H1 (cell line): ENCODE results near the gene MYH16. TPM values are rescaled to one million over a fixed set of nuclear protein-coding genes. Genes with fewer than 3 reads are reported as not detected.

ENCODE experiments used
- EGR1 ChIP-seq: IDR thresholded peaks from 2 replicates; pipeline ENCODE4 v1.6.1; 2011; ENCODE audit warnings: low read depth, low read length, borderline replicate concordance
- RAD21 ChIP-seq, 2 experiments: IDR thresholded peaks in 1 of 2; conservative IDR thresholded peaks in 1 of 2; 2 replicates each; pipeline ENCODE4 v1.6.1; 2011; ENCODE audit warnings: low read depth in 2 of 2, low read length in 2 of 2, improper control_type of control experiment in 1 of 2, inconsistent platforms in 1 of 2, mild to moderate bottlenecking in 1 of 2, moderate library complexity in 1 of 2
- polyA plus RNA-seq, 7 experiments: library from polyadenylated mRNA; depleted of rRNA in 3 of 7; stranded (reverse) in 5 of 7; unstranded in 2 of 7; fragments of >200 nt in 5 of 7; fragments of 200-250 nt in 2 of 7; gene quantifications; 1 replicate in 5 of 7; 2 replicates in 1 of 7; 4 replicates in 1 of 7; pipeline versions ENCODE4 v1.2.1 to v1.2.3, GENCODE V29; 2011 to 2013; ENCODE audit warnings: missing spikeins in 2 of 7, mixed read lengths in 2 of 7
- total RNA-seq: library from RNA; stranded (reverse); fragmentation: NEBNext Ultra II Directional; extraction: Animal tissue kit (Norgen Biotek cat#: 25700); gene quantifications from 2 replicates; pipeline ENCODE4 v1.2.1, GENCODE V29; 2021
- TF ChIP-seq, protein P1 (sequence below): fragments of 300-600 bp; sonication (generic); IDR thresholded peaks from 2 replicates; pipeline ENCODE4 v1.7.1; 2012; ENCODE audit warnings: low read length, moderate library complexity, mild to moderate bottlenecking, inconsistent platforms; ENCODE audit not compliant: insufficient replicate concordance

MYH16 gene
- total and polyA plus RNA-seq, 2 of the 8 experiments (the other 6 are each of a cell fraction or from before 2014, with no cell fraction given) = not detected

- TF ChIP-seq, protein P1, sequence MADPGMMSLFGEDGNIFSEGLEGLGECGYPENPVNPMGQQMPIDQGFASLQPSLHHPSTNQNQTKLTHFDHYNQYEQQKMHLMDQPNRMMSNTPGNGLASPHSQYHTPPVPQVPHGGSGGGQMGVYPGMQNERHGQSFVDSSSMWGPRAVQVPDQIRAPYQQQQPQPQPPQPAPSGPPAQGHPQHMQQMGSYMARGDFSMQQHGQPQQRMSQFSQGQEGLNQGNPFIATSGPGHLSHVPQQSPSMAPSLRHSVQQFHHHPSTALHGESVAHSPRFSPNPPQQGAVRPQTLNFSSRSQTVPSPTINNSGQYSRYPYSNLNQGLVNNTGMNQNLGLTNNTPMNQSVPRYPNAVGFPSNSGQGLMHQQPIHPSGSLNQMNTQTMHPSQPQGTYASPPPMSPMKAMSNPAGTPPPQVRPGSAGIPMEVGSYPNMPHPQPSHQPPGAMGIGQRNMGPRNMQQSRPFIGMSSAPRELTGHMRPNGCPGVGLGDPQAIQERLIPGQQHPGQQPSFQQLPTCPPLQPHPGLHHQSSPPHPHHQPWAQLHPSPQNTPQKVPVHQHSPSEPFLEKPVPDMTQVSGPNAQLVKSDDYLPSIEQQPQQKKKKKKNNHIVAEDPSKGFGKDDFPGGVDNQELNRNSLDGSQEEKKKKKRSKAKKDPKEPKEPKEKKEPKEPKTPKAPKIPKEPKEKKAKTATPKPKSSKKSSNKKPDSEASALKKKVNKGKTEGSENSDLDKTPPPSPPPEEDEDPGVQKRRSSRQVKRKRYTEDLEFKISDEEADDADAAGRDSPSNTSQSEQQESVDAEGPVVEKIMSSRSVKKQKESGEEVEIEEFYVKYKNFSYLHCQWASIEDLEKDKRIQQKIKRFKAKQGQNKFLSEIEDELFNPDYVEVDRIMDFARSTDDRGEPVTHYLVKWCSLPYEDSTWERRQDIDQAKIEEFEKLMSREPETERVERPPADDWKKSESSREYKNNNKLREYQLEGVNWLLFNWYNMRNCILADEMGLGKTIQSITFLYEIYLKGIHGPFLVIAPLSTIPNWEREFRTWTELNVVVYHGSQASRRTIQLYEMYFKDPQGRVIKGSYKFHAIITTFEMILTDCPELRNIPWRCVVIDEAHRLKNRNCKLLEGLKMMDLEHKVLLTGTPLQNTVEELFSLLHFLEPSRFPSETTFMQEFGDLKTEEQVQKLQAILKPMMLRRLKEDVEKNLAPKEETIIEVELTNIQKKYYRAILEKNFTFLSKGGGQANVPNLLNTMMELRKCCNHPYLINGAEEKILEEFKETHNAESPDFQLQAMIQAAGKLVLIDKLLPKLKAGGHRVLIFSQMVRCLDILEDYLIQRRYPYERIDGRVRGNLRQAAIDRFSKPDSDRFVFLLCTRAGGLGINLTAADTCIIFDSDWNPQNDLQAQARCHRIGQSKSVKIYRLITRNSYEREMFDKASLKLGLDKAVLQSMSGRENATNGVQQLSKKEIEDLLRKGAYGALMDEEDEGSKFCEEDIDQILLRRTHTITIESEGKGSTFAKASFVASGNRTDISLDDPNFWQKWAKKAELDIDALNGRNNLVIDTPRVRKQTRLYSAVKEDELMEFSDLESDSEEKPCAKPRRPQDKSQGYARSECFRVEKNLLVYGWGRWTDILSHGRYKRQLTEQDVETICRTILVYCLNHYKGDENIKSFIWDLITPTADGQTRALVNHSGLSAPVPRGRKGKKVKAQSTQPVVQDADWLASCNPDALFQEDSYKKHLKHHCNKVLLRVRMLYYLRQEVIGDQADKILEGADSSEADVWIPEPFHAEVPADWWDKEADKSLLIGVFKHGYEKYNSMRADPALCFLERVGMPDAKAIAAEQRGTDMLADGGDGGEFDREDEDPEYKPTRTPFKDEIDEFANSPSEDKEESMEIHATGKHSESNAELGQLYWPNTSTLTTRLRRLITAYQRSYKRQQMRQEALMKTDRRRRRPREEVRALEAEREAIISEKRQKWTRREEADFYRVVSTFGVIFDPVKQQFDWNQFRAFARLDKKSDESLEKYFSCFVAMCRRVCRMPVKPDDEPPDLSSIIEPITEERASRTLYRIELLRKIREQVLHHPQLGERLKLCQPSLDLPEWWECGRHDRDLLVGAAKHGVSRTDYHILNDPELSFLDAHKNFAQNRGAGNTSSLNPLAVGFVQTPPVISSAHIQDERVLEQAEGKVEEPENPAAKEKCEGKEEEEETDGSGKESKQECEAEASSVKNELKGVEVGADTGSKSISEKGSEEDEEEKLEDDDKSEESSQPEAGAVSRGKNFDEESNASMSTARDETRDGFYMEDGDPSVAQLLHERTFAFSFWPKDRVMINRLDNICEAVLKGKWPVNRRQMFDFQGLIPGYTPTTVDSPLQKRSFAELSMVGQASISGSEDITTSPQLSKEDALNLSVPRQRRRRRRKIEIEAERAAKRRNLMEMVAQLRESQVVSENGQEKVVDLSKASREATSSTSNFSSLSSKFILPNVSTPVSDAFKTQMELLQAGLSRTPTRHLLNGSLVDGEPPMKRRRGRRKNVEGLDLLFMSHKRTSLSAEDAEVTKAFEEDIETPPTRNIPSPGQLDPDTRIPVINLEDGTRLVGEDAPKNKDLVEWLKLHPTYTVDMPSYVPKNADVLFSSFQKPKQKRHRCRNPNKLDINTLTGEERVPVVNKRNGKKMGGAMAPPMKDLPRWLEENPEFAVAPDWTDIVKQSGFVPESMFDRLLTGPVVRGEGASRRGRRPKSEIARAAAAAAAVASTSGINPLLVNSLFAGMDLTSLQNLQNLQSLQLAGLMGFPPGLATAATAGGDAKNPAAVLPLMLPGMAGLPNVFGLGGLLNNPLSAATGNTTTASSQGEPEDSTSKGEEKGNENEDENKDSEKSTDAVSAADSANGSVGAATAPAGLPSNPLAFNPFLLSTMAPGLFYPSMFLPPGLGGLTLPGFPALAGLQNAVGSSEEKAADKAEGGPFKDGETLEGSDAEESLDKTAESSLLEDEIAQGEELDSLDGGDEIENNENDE = no peak
- peak; percentile 34 to 48 for TF ChIP-seq RAD21 (IDR thresholded peaks at IDR 0.05 in 1 of 2, conservative IDR thresholded peaks at IDR 0.05 in 1 of 2; ENCODE audit: low read depth in 2 of 2, low read length in 2 of 2)
- TF ChIP-seq EGR1 = no peak
Observed at GRCh38 chr7:99359465-99360154, 87.0 kb downstream of the MYH16 start (continued).
